Right renal pelvis (tissue), 4 donors: Measurements from ENCODE around the gene C14orf93. TPM values are rescaled to one million over a fixed set of nuclear protein-coding genes. Genes with fewer than 3 reads are reported as not detected.

Source experiments
- DNase-seq, 4 donors: peaks; one replicate each; pipeline ENCODE4 v3.0.0-alpha.2; 2013; ENCODE audit warnings: low read depth in 4 of 4, low spot score in 3 of 4, missing footprints in 1 of 4
- polyA plus RNA-seq, 4 donors: library from polyadenylated mRNA; unstranded; fragments of 120-200 nt; gene quantifications; one replicate each; pipeline ENCODE4 v1.2.1, GENCODE V29; 2013; ENCODE audit not compliant: insufficient read length in 4 of 4

C14orf93 gene
- polyA plus RNA-seq, 4 donors: 16.9 to 20.4 (median 18.8) TPM

- no peak for DNase-seq
Measured at GRCh38 chr14:22997676-22998323, 12.1 kb downstream of the C14orf93 start.

GRCh38 chr14:22996768-22997654 lies 12.9 kb downstream of the C14orf93 start:
- no peak for DNase-seq

GRCh38 chr14:22995889-22996625 lies 13.9 kb downstream of the C14orf93 start:
- no peak for DNase-seq

GRCh38 chr14:22994762-22995275 lies 15.1 kb downstream of the C14orf93 start:
- no peak for DNase-seq

- DNase-seq: no peak
Measured at GRCh38 chr14:22993517-22993916, 16.4 kb downstream of the C14orf93 start.

GRCh38 chr14:22991852-22992251 lies 18.1 kb downstream of the C14orf93 start:
- no peak for DNase-seq

GRCh38 chr14:22987291-22987690 lies 22.7 kb downstream of the C14orf93 start:
- no peak for DNase-seq

GRCh38 chr14:22986508-22987054 lies 23.4 kb downstream of the C14orf93 start:
- peak in 2 of 4 donors; percentile 87 to 90 for DNase-seq

- no peak for DNase-seq
Measured at GRCh38 chr14:22985894-22986507, 23.9 kb downstream of the C14orf93 start.

- no peak for DNase-seq
Measured at GRCh38 chr14:22984959-22985658, 24.8 kb downstream of the C14orf93 start.

GRCh38 chr14:22982477-22983245 lies 27.3 kb downstream of the C14orf93 start, which contains the start of gene AJUBA:
AJUBA (minus strand) TSS chr14:22982551; CDS start chr14:22982266, 285 bp downstream.
- peak in 3 of 4 donors; percentile 88 to 94 (median 90) for DNase-seq

- DNase-seq: no peak
Measured at GRCh38 chr14:22981876-22982476, 28.0 kb downstream of the C14orf93 start.

GRCh38 chr14:22981090-22981875 lies 28.7 kb downstream of the C14orf93 start:
- no peak for DNase-seq

GRCh38 chr14:22980672-22981089 lies 29.3 kb downstream of the C14orf93 start:
- DNase-seq: no peak

- DNase-seq: no peak
Measured at GRCh38 chr14:22979748-22980392, 30.1 kb downstream of the C14orf93 start.

- DNase-seq: no peak
Measured at GRCh38 chr14:22978981-22979671, 30.8 kb downstream of the C14orf93 start.
